Right lobe of liver (tissue), 6 donors: ENCODE measurements around the gene SURF4. TPM values are rescaled to one million over a fixed set of nuclear protein-coding genes. Genes with fewer than 3 reads are reported as not detected.

ENCODE experiments used
- ATAC-seq, 4 donors: fragments of 200-7000 bp; cut with Tn5 transposase; one replicate each; pipeline ENCODE4 v1.9.1; 2020; ENCODE audit warnings: mild to moderate bottlenecking in 4 of 4, moderate library complexity in 4 of 4
- DNase-seq, 3 donors: peaks; one replicate each; pipeline ENCODE4 v3.0.0-alpha.2; 2020
- H3K27ac ChIP-seq, 3 donors: fragments of 200-600 bp; one replicate each; pipeline ENCODE4 v1.8.0; 2022
- H3K27me3 ChIP-seq, 2 donors: fragments of 200-600 bp; one replicate each; pipeline ENCODE4 v1.8.0; 2022
- H3K36me3 ChIP-seq, 4 donors: fragments of 200-600 bp; sonication (generic) in 1 of 4; one replicate each; pipeline versions ENCODE4 v1.5.1 to v1.8.0; 2017 to 2022; ENCODE audit warnings: control low read depth in 1 of 4
- H3K4me1 ChIP-seq, 4 donors: fragments of 200-600 bp; sonication (generic) in 1 of 4; one replicate each; pipeline versions ENCODE4 v1.5.1 to v1.8.0; 2017 to 2022; ENCODE audit warnings: control low read depth in 1 of 4
- H3K4me3 ChIP-seq, 3 donors: fragments of 200-600 bp; one replicate each; pipeline ENCODE4 v1.8.0; 2022
- H3K9me3 ChIP-seq, 4 donors: fragments of 200-600 bp; sonication (generic) in 1 of 4; one replicate each; pipeline versions ENCODE4 v1.5.1 to v1.8.0; 2017 to 2022; ENCODE audit warnings: control low read depth in 1 of 4
- POLR2A ChIP-seq: fragments of 450-650 bp; IDR thresholded peaks from one replicate; pipeline ENCODE4 v1.6.1; 2017; ENCODE audit warnings: antibody characterized with exemption, mild to moderate bottlenecking
- WGBS: methylation state at CpG from one replicate; pipeline ENCODE4 v1.1.6; 2018; ENCODE audit warnings: low coverage, low lambda C conversion rate; ENCODE audit not compliant: insufficient coverage; ENCODE audit errors: missing lambda C conversion rate; 5-methylcytosine and 5-hydroxymethylcytosine counted together
- intact Hi-C, 2 donors: fragments of 100-400 bp; cut with DNase I; formaldehyde crosslinking; loops; one replicate each; pipeline versions ENCODE4 v1.11.2 to v1.14.1; 2022
- small RNA-seq, 2 experiments: library from RNA; depleted of rRNA; stranded (forward); fragments of <200 nt; gene quantifications; one replicate each; pipeline ENCODE3, GENCODE V24; 2016
- total RNA-seq, 6 experiments: library from RNA; depleted of rRNA in 2 of 6; stranded (reverse); fragments of >200 nt in 2 of 6; fragmentation: NEBNext Ultra II Directional in 3 of 6; extraction: Animal tissue kit (Norgen Biotek cat#: 25700) in 3 of 6; gene quantifications; one replicate each; pipeline versions ENCODE4 v1.1.0 to v1.2.4, GENCODE V29; 2016 to 2023
- TF ChIP-seq, protein P1 (sequence below), 4 donors: fragments of 200-600 bp in 3 of 4; fragments of 450-650 bp in 1 of 4; IDR thresholded peaks; one replicate each; pipeline versions ENCODE4 v1.5.1 to v1.8.0; 2016 to 2022; ENCODE audit warnings: antibody characterized with exemption in 4 of 4, mild to moderate bottlenecking in 2 of 4
- donor health status: DM: no; HTN: yes; CAD: no.
- donor health status: DM: no; HTN: no; CAD: no.
- donor health status: DM: no; HTN: no; CAD: no.
- donor health status: DM: no; HTN: yes; CAD: no.
- donor health status: DM: no; HTN: yes; CAD: no.

The SURF4 gene
- total RNA-seq, 6 experiments from 2014 or later, result 181 to 243 (median 213) TPM

DNA sequence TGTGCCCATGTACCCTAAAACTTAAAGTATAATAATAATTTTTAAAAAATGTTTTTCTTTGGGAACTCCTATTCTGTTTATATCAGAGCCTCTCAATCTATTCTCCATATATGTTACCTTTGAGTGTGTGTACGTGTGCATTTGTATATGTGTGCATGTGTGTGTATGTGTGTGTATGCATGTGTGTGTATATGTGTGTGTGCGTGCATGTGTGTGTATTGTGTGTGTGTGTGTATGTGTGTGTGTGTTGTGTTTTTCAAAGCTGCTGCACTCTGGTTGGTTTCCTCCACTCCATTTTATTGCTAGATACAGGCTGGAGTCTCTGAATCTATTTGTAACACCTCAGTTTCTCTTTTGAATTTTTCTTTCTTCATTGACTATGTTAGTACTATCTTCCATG is 59.9 kb downstream of the SURF4 start:
- Histone ChIP-seq H3K27ac (no peak overlapping the region), H3K9me3 (no peaks in the 10 kb centered on the region), H3K4me1 (no peaks in the 10 kb centered on the region), H3K27me3 (no peaks in the 10 kb centered on the region), H3K4me3 (no peak overlapping the region), H3K36me3 (no peaks in the 10 kb centered on the region)
- DNase-seq (no peak), ATAC-seq (no peak)
- TF ChIP-seq, protein P1, sequence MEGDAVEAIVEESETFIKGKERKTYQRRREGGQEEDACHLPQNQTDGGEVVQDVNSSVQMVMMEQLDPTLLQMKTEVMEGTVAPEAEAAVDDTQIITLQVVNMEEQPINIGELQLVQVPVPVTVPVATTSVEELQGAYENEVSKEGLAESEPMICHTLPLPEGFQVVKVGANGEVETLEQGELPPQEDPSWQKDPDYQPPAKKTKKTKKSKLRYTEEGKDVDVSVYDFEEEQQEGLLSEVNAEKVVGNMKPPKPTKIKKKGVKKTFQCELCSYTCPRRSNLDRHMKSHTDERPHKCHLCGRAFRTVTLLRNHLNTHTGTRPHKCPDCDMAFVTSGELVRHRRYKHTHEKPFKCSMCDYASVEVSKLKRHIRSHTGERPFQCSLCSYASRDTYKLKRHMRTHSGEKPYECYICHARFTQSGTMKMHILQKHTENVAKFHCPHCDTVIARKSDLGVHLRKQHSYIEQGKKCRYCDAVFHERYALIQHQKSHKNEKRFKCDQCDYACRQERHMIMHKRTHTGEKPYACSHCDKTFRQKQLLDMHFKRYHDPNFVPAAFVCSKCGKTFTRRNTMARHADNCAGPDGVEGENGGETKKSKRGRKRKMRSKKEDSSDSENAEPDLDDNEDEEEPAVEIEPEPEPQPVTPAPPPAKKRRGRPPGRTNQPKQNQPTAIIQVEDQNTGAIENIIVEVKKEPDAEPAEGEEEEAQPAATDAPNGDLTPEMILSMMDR (IDR thresholded peaks at IDR 0.05), result no peak
- TF ChIP-seq POLR2A, result no peak
- intact Hi-C loops, result no loop called here
- 28% methylated on average over 2 of the region's 2 CpGs for WGBS

Small RNA genes within 50 kb of the gene (small RNA-seq; reads per million reads assigned to genes)
- 0 reads per million in 2 experiments for gene RF00019
- gene SNORD24, result 0 reads per million in 2 experiments
- 0 reads per million in 2 experiments for gene SNORD36A
- 0 reads per million in 2 experiments for gene SNORD36B
- gene SNORD36C, result 0 reads per million in 2 experiments

Other genes with a start within 250 kb of the SURF4 start
- gene GBGT1, start 212.1 kb downstream of the SURF4 start, total RNA-seq, result 1 to 10 TPM in 5 of 6 experiments, under 1 TPM in 1; 0.68 to 3.7 (median 1.9) TPM
- not detected for gene OBP2B, start 166.8 kb downstream of the SURF4 start, total RNA-seq
- under 1 TPM in 2 of 6 experiments, not detected in 4; 0.06 to 0.29 TPM for gene ABO, start 100.9 kb downstream of the SURF4 start, total RNA-seq
- gene SURF6, start 39.9 kb downstream of the SURF4 start, total RNA-seq, result 1 to 10 TPM; 5.8 to 8.8 (median 7.6) TPM
- gene MED22, start 27.9 kb downstream of the SURF4 start, total RNA-seq, result 10 to 100 TPM in 1 of 6 experiments, 1 to 10 TPM in 5; 5.9 to 14.5 (median 8.1) TPM
- gene RPL7A, start 27.8 kb downstream of the SURF4 start, total RNA-seq, result 100 to 1,000 TPM; 529 to 851 (median 616) TPM
- gene SURF1, start 19.6 kb downstream of the SURF4 start, total RNA-seq, result 10 to 100 TPM; 37.4 to 68.8 (median 44.5) TPM
- gene SURF2, start 19.5 kb downstream of the SURF4 start, total RNA-seq, result 10 to 100 TPM in 2 of 6 experiments, 1 to 10 TPM in 4; 6.3 to 16.9 (median 8.2) TPM
- gene STKLD1, start 306 bp upstream of the SURF4 start, total RNA-seq, result 1 to 10 TPM in 2 of 6 experiments, under 1 TPM in 3, not detected in 1; 0.43 to 2.6 (median 0.81) TPM
- 10 to 100 TPM in 5 of 6 experiments, 1 to 10 TPM in 1; 9.5 to 19.9 (median 12.0) TPM for gene REXO4, start 42.0 kb upstream of the SURF4 start, total RNA-seq
- 10 to 100 TPM in 3 of 6 experiments, 1 to 10 TPM in 3; 8.1 to 27.7 (median 11.3) TPM for gene ADAMTS13, start 46.3 kb upstream of the SURF4 start, total RNA-seq
- 10 to 100 TPM; 23.5 to 39.8 (median 32.9) TPM for gene CACFD1, start 83.9 kb upstream of the SURF4 start, total RNA-seq
- 1 to 10 TPM in 5 of 6 experiments, under 1 TPM in 1; 0.88 to 6.8 (median 2.8) TPM for gene SLC2A6, start 103.0 kb upstream of the SURF4 start, total RNA-seq
- not detected for gene MYMK, start 148.9 kb upstream of the SURF4 start, total RNA-seq
- 10 to 100 TPM in 3 of 6 experiments, 1 to 10 TPM in 3; 9.2 to 24.8 (median 12.7) TPM for gene ADAMTSL2, start 158.6 kb upstream of the SURF4 start, total RNA-seq
- gene FAM163B, start 233.3 kb upstream of the SURF4 start, total RNA-seq, result 1 to 10 TPM; 1.6 to 5.8 (median 3.0) TPM